Ureter (tissue), 1 donor: ENCODE data around the gene GADL1. TPM values are rescaled to one million over a fixed set of nuclear protein-coding genes. Genes with fewer than 3 reads are reported as not detected.

ENCODE experiments used
- DNase-seq: peaks from one replicate; pipeline ENCODE4 v3.0.0-alpha.2; 2020; ENCODE audit warnings: low spot score
- total RNA-seq: library from RNA; stranded (reverse); gene quantifications from one replicate; pipeline ENCODE4 v1.2.4, GENCODE V29; 2023
- donor health status: DM: yes; HTN: yes; CAD: no.

The GADL1 gene
- total RNA-seq, 1 donor from 2014 or later: 0.10 TPM

DNA sequence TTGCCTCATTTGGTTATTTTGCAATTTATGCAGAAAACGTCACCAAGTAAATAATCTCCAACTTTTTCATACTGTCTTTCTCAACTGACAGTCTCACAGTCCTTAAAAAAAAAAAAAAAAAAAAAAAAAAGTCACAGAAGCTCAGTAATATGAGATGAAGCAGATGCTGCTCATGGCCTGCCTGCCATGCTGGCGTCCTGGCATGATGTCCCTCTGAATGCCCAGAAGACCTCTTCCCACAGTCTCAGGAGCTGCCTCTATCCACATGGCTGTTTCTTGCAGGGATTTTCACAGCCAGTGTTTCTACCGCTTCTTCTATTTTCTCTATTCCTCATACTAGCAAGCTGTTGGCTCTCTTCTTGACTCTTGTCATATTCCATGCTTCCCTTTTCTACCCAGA lies 200.3 kb downstream of the GADL1 start:
- no peak for DNase-seq

DNA sequence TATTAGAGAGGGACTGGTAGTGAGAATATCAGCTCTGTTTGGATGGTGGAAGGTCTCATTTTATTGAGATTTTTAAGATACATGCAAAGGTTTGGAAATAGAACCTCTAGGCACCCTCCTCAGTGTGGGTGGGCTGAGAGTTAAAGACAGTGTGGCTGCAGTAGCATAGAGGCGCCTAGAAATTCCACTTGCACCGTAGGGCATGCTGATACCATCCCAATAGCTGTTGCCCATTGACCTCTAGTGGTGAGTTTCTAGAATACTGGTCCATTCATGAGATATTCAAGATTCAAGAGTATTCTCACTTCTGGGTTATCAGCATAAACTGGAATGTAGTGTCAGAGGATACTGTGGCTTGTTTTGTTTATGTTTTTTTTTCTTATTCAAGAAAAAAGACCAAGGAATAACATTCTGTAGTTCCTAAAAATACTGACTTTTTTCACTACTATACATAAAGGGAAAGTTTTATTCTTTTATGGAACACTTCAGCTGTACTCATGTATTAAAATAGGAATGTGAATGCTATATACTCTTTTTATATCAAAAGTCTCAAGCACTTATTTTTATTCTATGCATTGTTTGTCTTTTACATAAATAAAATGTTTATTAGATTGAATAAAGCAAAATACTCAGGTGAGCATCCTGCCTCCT lies 200.9 kb downstream of the GADL1 start:
- DNase-seq: no peak

DNA sequence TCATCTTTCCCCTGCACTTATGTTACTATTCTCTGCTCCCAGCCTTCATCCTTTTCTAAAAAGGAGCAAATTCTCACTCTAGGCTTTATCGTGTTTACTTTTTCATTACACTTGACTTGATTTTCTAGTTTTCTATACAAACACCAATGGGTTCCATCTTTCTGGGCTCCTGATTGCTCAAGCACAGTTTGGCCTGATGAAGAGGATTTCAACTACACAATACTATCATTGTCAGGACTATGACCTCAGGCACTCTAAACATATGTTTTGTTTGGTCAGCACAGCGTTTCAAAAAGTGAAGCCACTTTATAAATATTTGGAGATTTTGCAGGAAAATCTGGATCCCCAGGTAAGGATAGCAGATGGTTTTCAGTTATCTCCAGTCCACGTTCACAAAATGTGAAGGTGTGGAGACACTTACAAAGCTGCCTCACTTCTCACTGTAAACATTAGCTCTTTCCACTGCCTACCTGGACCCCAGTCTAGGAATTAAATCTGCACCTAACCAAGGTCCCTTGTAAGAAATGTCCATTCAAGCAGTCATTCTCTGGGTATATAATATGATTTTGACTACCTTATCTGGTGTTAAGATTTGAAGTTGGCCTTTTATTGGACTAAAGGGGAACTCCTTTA lies 201.8 kb downstream of the GADL1 start:
- DNase-seq: no peak

DNA sequence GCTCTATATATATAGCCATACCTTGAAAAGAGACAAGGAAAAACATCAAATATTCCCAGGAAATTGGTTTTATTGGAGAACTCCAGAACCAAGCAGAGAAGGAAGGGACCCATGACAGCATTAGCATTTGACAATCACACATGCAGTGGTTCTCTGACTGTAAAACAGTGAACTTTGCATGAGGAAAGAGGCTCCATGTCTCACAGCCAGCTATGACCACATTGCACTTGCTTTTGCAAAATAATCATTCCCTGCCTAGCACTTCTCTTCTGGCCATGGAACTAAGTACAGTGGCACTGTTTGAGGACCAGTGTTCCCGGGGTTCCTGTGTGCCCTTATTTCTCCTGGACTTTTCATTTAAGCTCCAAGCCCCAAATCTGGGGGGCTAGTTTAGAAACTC lies 202.5 kb downstream of the GADL1 start:
- no peak for DNase-seq

DNA sequence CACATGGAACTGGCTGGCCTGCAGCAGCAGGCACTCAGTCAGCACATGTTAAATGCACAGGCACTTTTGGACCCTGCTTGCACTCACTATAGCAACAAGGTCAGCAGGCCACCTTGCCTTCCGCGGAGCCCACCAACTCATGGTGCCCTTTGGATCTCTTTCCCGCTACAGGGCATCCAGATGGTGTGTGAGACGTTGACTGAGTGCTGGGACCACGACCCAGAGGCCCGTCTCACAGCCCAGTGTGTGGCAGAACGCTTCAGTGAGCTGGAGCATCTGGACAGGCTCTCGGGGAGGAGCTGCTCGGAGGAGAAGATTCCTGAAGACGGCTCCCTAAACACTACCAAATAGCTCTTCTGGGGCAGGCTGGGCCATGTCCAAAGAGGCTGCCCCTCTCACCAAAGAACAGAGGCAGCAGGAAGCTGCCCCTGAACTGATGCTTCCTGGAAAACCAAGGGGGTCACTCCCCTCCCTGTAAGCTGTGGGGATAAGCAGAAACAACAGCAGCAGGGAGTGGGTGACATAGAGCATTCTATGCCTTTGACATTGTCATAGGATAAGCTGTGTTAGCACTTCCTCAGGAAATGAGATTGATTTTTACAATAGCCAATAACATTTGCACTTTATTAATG lies 203.1 kb downstream of the GADL1 start:
- DNase-seq: no peak

GRCh38 chr3:30690199-30690598 lies 204.3 kb downstream of the GADL1 start:
- DNase-seq: no peak

DNA sequence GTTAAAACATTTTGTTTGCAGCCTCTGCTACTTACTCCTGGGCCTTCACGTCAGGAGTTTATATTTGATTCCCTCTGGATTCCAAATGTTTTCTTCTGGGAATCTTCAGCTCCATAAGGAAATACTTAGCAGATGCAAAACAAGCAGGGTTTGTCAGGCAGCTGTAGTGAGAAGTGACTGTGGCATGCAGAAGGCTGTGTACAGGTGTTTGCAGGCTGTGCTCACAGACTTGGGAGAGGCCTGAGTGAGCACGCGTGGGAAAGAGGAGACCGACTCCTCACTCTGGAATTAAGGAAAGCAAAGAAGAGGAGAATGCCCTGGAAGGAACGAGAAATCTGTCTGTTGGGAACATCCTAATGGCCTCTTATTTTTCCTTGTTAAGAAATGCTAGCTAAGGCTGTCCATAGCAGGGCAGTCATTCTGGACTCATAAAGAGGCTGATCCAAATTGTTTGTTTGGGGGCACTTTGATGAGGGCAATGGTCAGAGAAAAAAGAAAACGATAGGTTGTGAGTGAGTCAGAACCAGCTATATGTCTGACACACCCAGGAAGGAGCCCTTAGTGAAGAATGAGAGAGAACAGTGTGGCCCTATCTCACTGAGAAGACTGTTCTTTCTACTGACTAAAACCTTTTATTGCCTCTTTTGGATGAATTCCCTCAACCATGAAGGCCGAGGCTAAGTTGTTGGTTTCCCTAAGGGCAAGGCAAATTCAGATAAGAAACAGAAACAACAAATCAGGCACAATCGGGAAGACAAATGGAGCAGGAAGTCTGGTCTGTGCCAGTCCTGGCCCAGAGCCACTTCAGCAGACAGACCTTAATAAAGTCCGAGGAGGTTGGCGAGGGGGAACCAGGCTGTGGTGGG lies 205.5 kb downstream of the GADL1 start:
- no peak for DNase-seq

- DNase-seq: no peak
Measured at GRCh38 chr3:30687930-30688570, 206.4 kb downstream of the GADL1 start.

GRCh38 chr3:30686799-30687198 lies 207.7 kb downstream of the GADL1 start:
- DNase-seq: no peak

DNA sequence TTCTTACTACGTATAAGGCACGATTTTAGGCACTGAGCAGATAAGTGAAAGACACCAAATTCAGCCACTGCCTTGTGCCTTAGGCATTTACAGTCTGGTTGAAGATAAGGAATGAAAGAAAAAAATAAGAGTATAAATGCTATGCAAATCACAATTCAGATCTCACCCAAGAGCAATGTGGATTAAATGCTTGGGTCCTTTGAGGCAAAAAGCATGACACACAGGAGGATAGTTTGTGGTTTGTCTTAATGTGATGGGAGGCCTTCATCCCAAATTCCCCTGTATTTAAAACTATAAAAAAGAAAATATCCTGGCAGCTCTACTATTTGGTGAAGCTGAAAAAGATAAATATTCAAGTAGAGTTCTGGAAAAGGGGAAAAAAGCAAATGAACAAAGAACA lies 208.3 kb downstream of the GADL1 start:
- no peak for DNase-seq

DNA sequence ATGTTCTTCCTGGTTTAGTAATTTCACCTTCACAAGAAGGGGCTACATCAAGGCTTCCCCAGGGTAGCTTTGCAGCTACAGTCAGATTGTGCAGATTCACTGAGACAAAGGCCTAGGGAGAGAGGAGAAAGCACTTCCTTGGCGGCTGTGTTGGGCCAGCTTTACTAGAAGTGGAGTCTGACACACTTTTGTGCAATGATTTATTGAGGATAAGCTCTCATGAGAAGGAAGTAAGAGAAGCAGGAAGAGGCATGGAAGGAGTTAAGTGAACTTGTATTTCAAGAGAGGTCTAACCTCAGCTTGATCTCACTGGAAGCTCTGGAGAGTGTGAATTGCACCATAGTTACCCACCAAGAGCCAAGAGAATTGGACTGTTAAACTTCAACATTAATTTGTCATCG lies 209.2 kb downstream of the GADL1 start:
- DNase-seq: no peak

DNA sequence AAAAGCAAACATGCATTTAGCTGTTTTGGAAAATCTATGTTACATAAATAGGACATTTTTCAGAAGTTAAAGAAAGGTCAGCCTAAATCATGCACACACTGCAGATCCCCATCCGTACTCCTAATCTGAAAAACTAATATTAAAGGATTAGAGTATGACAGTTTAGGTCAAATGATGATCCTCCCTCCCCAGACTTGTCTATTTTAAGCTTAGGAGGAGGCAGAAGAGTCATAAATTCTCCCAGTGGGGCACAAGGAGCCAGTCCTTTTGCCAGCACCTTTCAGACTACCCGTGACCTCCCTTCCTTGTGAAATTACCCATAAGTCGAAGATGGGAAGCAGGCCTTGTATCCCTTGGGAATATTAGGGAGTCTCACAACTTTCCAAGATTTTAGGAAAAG lies 210.1 kb downstream of the GADL1 start:
- DNase-seq: no peak

DNA sequence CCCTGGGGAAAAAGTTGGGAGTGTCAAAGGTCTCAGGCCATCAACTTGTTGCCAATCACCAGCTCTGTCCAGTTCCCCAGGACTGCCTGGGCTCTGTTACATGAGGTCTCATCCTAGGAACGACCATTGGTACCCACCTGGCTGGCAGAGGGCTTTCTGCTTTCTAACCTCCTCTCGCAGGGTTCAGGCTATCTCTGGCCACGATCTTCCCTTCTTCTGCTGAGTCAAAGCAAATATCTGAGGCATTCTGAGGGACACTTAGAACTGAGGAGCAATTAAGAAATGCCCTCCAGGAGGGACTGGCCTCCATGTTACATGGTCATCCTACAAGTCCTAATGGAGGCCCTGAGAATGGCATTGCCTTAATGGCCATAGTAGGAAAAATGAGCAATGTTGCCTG lies 210.7 kb downstream of the GADL1 start:
- DNase-seq: no peak

GRCh38 chr3:30682434-30683155 lies 211.9 kb downstream of the GADL1 start:
- no peak for DNase-seq

DNA sequence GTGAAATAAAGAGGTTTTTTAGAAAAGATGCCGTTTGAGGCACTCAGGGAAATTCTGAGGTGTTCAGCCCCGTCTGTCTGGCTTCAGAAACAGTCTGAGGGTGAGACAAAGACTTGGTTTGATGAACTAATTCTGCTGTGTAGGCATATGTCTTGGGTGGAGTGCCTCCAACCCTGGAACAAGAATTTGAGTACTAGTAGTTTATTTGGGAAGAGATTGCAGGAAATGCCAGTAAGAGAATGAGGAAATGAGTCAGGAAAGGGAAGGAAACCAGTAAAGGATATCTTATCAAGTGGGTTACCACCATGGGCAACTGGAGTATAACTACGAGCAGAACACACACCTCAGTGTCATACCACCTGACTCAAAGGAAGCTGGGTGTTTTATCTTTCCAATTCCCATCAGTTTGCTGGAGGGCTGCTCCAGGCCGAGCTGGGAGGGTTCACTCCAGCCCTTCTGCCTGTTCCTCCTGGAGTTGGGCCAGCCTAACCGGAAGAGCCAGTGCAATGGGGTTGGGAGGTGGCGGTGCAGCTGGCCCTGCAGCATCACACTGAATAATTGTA lies 212.7 kb downstream of the GADL1 start:
- no peak for DNase-seq

DNA sequence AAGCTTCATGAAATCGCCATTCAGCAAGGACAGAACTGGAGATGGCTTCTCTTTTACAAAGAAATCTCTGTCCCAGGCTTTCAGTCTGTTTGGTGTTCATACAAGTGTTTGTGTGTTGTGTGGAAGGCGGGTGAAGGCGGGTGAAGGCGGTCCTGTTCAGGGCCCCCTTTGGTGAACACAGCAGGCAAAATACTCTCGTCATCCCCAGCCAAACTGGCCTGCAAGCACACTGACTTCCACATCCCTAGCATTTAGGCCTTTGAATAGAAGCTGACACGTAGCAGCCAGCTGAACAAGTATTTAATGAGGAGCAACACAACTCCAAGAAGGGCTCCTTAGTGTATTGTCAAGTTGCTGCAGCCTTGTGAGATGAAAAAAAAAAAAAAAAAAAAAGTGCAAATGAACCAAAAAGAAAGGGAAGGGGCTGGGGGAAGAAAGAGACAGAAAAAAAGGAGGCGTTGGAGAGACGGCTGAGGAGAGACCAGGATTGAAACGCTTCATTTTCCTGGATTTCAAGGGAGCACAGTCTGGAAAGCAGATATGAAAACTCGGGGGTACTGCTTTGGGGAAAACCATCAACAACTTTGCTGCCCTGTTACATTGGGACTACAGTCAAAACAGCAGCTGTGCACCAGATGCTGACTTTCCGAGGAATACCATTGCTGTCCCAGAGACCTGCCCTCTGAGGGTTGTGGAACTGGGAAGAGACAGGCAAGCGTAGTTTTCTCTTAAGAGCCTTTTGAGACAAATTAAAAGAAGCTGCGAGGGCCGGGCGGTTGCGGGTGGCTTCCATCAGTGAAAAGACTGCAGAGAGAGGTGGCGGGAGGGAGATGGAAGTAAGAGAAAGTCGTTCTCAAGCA lies 213.4 kb downstream of the GADL1 start:
- DNase-seq: no peak

- DNase-seq: no peak
Measured at GRCh38 chr3:30679045-30679444, 215.4 kb downstream of the GADL1 start.

- no peak for DNase-seq
Measured at GRCh38 chr3:30677347-30677685, 217.1 kb downstream of the GADL1 start.

DNA sequence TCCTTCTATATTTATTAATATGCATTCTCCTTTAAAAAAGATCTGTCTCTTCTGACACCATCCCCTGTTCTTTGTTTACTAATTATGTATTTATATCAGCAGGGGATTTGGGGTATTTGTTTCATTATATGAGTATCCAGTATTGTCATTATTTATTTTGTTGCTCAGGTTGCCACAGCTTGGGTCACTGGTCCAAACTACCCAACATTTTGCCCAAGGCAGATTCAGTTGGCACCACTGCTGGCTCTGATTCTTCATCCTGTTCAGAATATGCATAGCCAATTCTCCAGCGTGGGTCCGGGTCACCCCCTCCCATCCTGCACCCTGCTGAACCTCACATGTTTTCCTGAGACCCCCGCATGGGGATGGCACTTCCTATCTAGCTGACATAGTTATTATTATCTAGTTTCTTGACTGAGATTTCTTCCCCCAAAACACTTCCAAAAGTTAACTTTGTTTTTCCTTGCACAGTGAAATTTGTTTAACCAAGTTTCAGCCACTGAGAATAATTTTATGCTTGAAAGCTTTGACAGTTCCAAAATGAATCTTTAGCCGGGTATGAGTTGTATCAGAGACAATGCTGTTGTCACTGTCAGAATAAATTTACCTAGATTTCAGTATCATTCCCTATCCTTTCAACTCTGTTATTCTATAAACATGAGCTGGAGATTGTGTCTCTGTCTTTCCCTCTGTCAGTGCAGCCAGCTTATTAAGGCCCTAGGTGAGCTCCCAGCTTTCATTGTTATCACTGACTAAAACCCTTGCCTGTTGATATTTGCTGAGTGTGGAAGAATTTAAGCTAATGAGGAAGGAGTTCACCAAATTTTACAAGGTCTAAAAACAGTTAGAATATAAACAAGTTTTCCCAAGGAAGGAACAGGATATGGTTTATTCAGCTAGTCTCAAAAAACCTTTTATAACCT lies 217.8 kb downstream of the GADL1 start:
- DNase-seq: no peak
